DMS153 (cell line): Measurements from ENCODE around the gene LARP1.

Source experiments
- DNase-seq: peaks from one replicate; lab custom pipeline; 2025; lab: John Stamatoyannopoulos, UW

LARP1 gene

GRCh38 chr5:154761046-154761736 lies 6.0 kb downstream of the LARP1 start:
- no peak for DNase-seq

DNA sequence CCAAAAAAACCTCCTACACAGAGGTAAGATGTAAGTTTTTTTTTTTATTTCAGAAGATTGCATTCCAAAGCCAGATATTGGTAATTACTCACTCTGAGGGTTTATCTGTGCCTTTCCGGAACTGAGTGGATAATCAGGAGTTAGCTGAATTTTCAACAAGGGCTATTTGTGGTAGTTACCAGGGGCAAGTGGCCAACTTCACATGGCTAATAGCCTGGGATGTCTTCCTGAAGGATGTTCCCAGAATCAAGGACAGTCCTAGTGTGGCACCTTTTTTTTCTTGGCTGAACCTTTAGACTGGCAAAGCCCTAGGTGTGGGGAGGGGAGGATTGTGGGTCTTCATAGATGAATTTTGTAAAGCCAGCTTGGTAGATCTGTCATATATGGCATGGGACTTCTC lies 7.1 kb downstream of the LARP1 start:
- DNase-seq, result no peak

DNA sequence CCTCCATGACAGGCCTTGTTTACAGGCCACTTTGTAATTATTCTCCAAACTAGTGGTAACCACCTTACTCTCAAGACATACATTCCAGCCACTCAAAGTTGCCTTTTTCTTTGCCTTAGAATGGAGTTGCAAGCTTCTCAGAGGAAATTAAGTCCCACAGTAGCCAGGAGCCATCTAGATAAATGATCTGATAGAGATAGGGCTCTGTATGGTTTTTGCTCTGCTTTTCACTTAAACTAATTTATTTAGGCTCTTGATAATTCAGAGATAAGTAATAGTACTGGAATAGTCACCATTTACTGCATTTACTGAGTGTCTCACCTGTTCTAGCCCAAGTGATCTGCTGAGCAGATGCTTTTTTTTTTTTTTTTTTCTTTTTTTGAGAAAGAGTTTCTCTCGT lies 7.5 kb downstream of the LARP1 start:
- no peak for DNase-seq

- DNase-seq, result no peak
Measured at GRCh38 chr5:154764967-154765366, 9.8 kb downstream of the LARP1 start.

DNA sequence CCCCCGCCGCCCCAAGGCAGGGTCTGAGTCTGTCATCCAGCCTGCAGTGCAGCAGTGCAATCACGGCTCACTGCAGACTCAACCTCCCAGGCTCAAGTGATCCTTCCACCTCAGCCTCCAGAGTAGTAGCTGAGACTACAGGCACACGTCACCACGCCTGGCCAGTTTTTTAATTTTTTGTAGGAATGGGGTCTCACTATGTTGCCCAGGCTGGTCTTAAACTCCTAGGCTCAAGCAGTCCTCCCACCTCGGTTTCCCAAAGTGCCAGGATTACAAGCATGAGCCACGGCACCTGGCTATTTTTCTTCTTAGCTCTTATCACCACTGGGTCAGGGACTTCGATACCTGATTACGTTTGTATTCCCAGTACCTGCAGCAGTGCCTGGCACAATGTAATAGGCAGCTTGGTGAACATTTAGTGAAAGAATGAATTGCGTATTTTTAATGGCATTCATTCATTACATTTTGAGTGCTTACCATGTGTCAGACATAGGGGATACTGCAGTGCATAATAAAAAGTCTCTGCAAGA lies 10.3 kb downstream of the LARP1 start:
- no peak for DNase-seq

- no peak for DNase-seq
Measured at GRCh38 chr5:154766558-154767281, 11.5 kb downstream of the LARP1 start.

- DNase-seq, result no peak
Measured at GRCh38 chr5:154767576-154767975, 12.4 kb downstream of the LARP1 start.

- DNase-seq, result no peak
Measured at GRCh38 chr5:154768207-154768606, 13.0 kb downstream of the LARP1 start.

- DNase-seq, result no peak
Measured at GRCh38 chr5:154770111-154770510, 14.9 kb downstream of the LARP1 start.

- DNase-seq, result no peak
Measured at GRCh38 chr5:154771383-154771901, 16.3 kb downstream of the LARP1 start.

- no peak for DNase-seq
Measured at GRCh38 chr5:154773326-154773725, 18.1 kb downstream of the LARP1 start.

GRCh38 chr5:154776167-154776566 lies 21.0 kb downstream of the LARP1 start:
- no peak for DNase-seq

- DNase-seq, result no peak
Measured at GRCh38 chr5:154778534-154778933, 23.4 kb downstream of the LARP1 start.

- DNase-seq, result no peak
Measured at GRCh38 chr5:154779105-154779504, 23.9 kb downstream of the LARP1 start.

GRCh38 chr5:154780128-154780527 lies 25.0 kb downstream of the LARP1 start:
- DNase-seq, result no peak

GRCh38 chr5:154782326-154782725 lies 27.1 kb downstream of the LARP1 start:
- DNase-seq, result no peak

DNA sequence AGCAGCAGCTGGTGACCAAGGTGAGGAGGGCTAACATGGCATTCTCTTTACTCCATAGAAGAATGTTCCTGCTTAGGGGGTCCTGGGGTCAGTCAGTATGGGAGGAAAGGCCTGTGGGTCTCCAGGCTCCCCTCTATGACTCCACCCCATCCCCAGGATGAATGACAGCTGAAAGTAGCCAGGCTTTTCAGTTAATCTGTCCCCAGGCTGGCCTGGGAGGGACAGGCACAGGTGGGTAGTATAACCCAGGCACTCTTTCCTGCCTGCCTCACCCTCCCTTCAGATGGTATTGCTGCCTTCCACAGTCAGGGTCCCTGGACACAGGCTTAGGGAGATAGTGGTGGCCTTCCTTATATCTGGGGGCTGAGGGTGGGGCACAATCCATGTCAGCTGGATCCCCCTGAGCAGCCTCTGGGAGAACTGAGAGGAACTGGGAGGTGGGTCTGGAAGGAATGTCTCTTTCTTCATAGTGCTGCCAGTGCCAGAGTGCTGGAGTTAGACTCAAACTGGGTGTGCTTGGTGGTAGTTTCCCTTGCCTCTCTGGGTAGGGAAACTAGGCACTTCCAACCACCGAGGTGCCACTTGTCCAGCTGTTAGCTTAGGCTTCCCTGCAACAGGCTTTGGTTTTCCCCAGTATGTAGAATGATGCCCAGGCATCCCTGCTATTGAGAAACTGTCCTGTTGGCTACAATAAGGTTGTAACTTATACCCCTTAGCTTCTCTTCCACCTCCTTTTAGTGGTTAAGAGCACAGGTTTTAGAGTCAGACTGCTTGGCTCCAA lies 27.8 kb downstream of the LARP1 start:
- no peak for DNase-seq

DNA sequence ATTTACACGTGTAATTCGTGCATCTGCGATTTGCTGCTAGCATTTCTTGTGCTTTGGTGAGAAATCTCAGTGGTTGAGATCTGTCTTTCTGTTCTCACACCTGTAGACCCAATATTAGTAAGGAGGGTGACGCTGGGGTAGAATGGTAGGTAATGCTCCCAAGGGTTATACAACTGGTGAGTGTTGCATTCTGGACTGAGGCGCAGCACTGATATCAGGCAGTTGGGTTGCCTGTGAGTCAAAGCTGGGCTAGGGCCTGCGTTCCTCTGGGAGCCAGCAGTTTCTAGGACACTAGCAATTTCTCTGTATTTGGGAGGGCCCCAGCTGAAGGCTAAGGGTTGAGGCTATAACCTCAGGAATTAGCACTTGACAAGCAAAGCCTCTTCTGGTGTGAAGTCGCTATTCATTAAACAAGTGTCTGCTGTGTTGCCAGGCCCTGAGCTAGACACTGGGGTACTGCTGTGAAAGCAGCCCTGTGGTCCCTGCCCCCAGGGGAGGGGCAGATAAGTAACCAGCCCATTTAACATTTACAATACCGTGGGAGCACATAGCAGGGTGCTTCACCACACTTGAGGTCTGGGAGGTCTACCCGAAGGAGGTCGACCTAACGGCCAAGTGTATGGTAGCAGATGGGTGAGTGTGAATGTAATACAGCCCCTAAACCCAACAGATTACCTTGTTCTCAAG lies 28.7 kb downstream of the LARP1 start:
- no peak for DNase-seq

DNA sequence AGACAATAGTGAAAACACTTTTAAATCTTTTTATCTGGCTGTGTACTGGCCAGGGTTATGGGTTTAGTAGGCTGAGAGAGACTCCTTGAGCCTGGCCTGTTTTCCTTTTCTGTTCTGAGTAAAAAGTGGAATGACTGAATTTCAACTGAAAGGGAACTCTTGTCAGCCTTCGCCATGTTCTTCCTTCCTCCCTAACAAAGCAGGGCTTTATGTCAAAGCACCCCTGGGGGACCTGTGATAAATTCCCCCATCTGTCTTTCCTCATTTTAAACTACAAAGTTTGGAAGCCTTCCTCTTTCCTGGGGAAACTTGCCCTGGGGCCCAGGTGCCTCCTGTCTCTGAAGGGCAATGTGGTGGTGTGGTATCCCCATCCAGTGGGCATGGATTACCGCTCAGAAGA lies 29.7 kb downstream of the LARP1 start:
- no peak for DNase-seq

DNA sequence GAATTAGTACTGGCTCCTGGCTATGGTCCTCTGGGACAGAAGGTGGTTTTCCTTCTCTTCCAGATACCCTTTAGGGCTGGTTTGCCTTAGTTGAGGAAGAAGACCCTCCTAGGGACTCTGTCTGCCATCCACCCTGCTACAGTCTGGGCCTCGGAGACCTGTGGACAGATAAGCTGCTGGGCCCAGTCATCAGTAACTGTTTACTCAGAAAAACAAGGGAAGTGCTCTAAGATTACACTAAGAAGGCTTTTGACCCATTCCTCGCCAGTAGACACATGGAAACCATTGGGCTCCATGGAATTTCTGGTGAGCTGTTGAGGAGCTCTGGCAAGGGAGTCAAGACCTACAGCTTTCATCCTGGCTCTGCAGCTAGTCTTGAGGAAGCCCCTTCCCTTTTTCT lies 31.2 kb downstream of the LARP1 start:
- DNase-seq, result no peak

- no peak for DNase-seq
Measured at GRCh38 chr5:154788212-154788611, 33.0 kb downstream of the LARP1 start.

- DNase-seq, result no peak
Measured at GRCh38 chr5:154791535-154791934, 36.4 kb downstream of the LARP1 start.
